Fibroblast of villous mesenchyme (primary cell): ENCODE results near the gene RPS6KA3. TPM values are rescaled to one million over a fixed set of nuclear protein-coding genes. Genes with fewer than 3 reads are reported as not detected.

ENCODE experiments used
- DNase-seq: peaks from one replicate; pipeline ENCODE4 v3.0.0-alpha.2; 2010; ENCODE audit warnings: low read depth
- H3K4me3 ChIP-seq: 2 replicates; pipeline ENCODE4 v1.5.1; 2011; ENCODE audit warnings: low read depth, mild to moderate bottlenecking, low read length
- total RNA-seq: library from RNA; depleted of rRNA; stranded (reverse); fragments of >200 nt; gene quantifications from 2 replicates; pipeline ENCODE4 v1.2.3, GENCODE V29; 2012
- TF ChIP-seq, protein P1 (sequence below): IDR thresholded peaks from 2 replicates; pipeline ENCODE4 v1.5.1; 2012; ENCODE audit warnings: low read depth, mild to moderate bottlenecking, low read length; ENCODE audit not compliant: insufficient read depth

RPS6KA3 gene
- total RNA-seq, result 43.2 and 53.5 TPM in 2 replicates

DNA sequence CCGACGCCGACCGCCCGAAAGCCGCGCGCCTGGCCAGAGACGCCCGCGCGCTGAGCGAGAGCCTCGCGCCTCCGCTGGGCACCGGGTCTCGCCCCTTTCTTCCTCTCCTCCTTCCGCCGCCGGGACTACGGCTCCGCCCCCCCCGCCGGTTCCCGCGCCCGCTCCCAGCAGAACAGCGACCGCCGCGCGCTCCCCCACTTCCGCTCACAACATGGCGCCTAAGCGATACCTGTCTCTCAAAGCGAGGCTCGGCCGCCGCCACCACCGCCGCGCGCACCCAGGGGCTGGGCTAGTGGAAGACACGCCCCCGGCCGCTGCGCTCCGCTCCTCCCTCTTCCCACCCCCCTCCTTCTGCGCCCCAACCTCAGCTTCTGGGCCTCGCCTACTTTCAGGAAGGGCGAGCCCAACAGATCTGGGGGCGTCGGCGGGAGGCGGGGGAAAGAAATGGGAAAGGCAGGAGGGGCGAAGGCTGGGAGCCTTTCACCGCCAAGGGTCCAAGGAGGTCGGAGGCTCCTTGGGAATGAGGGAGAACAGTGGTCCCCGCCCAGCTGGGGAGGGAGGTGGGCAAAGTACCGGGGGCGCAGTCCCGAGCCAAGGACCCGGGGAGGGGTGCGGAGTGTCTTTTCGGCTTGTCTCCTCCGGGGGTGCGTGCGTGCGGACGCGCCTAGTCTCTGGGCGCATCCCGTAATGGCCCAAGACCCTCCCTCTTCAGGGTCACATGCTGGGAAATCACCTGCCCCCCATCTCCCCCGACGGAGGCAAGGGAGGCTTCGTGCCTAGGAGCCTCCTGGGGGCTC lies at the start of gene RPS6KA3:
Gene RPS6KA3, minus strand, starts transcription at position 100 of the 797 bp plus-strand sequence. CDS start 277 bp downstream, outside the sequence.
- DNase-seq, result peak; percentile 90
- TF ChIP-seq, protein P1, sequence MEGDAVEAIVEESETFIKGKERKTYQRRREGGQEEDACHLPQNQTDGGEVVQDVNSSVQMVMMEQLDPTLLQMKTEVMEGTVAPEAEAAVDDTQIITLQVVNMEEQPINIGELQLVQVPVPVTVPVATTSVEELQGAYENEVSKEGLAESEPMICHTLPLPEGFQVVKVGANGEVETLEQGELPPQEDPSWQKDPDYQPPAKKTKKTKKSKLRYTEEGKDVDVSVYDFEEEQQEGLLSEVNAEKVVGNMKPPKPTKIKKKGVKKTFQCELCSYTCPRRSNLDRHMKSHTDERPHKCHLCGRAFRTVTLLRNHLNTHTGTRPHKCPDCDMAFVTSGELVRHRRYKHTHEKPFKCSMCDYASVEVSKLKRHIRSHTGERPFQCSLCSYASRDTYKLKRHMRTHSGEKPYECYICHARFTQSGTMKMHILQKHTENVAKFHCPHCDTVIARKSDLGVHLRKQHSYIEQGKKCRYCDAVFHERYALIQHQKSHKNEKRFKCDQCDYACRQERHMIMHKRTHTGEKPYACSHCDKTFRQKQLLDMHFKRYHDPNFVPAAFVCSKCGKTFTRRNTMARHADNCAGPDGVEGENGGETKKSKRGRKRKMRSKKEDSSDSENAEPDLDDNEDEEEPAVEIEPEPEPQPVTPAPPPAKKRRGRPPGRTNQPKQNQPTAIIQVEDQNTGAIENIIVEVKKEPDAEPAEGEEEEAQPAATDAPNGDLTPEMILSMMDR, result no peak
- peak within 1 kb of the TSS; percentile 80 for H3K4me3 ChIP-seq

GRCh38 chrX:20315140-20315539 lies 48.4 kb upstream of the RPS6KA3 start:
- TF ChIP-seq, protein P1, result no peak
- no peak overlapping the region for H3K4me3 ChIP-seq
- no peak for DNase-seq

- DNase-seq, result no peak
Measured at GRCh38 chrX:20313899-20314298, 47.2 kb upstream of the RPS6KA3 start.

GRCh38 chrX:20312018-20312417 lies 45.3 kb upstream of the RPS6KA3 start:
- H3K4me3 ChIP-seq, result no peak overlapping the region
- TF ChIP-seq, protein P1, result no peak
- DNase-seq, result no peak

More at GRCh38 chrX:20313899-20314298, 47.2 kb upstream of the RPS6KA3 start:
- TF ChIP-seq, protein P1, result no peak
- H3K4me3 ChIP-seq, result no peak overlapping the region

GRCh38 chrX:20311505-20311904 lies 44.8 kb upstream of the RPS6KA3 start:
- TF ChIP-seq, protein P1, result no peak
- H3K4me3 ChIP-seq, result no peak overlapping the region
- no peak for DNase-seq

- H3K4me3 ChIP-seq, result no peak overlapping the region
- DNase-seq, result no peak
- TF ChIP-seq, protein P1, result no peak
Measured at GRCh38 chrX:20309806-20310205, 43.1 kb upstream of the RPS6KA3 start.
